ENCODE results near the gene ACTRT3.
"Not testable (repeated sequence)": the region's sequence is repeated elsewhere in the genome, so short reads cannot be mapped to it uniquely, and the experiment has no call there.

The ACTRT3 gene

DNA sequence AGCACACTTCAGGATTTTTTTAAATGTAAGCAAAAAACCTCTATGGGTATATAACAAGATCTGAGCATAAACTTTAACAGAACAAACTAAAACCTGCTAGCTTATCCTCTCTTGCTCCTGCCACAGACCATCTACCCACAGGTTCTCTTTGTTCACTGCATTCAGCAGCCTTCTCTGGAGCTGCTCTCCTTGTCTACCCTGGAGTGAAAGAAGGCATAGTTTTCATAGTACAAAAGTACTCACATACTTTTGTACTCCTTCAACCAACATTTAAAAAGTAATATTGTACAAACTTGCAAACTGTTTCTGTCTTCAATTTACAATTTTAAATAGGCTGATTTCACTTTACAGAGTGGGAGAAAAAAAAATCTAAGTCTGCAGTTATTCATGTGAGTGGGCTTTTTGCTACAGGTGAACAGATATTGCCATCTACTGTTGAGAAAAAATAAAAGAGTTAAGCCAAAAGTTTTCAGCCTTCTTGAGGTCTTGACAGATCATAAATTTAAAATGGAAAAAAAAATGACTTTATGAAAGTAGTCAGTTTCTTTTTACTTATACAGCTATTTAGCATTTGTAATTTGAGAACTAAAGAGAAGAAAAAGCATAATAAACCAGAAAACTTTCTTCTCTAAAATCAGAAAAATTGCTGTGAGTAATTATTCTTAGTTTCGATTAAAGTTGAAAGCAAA, 24.9 kb downstream of the ACTRT3 start:
- peak; percentile 6 for TF ChIP-seq CTCF (IDR thresholded peaks at IDR 0.05; ENCODE audit: low read depth, low read length)
- DNase-seq (ENCODE audit: extremely low read depth, low read depth): no peak

DNA sequence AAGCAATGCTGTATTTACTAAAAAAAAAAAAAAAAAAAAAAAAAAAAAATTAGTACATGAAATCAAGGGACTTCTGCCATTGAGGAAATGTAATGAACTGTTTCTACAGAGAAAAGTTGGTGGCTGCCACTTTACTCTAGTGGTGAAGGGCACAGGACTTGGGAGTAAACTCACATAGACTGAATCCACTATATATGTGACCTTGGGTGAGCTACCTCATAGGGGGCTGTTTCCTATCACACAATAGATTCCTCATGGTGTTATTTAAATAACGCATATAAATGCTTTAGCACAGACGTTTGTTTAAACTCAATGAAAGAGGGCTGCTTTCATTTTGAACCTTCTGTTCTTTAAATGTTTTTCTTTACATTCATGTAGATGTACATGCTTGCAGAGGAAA, 30.3 kb downstream of the ACTRT3 start:
- no peak for DNase-seq (ENCODE audit: extremely low read depth, low read depth)
- no peak for TF ChIP-seq CTCF (IDR thresholded peaks at IDR 0.05; ENCODE audit: low read depth, low read length)

DNA sequence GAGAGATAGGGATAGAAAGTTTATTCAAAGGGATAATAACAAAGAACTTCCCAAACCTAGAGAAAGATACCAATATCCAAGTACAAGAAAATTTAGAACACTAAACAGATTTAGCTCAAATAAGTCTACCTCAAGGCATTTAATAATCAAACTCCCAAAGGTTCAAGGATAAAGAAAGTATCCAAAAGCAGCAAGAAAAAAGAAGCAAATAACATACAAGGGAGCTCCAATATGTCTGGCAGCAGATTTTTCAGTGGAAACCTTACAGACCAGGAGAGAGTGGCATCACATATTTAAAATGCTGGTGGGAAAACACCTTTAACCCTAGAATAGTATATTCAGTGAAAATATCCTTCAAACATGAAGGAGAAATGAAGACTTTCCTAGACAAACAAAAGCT, 37.5 kb downstream of the ACTRT3 start:
- not testable (repeated sequence) for DNase-seq (ENCODE audit: extremely low read depth, low read depth)

DNA sequence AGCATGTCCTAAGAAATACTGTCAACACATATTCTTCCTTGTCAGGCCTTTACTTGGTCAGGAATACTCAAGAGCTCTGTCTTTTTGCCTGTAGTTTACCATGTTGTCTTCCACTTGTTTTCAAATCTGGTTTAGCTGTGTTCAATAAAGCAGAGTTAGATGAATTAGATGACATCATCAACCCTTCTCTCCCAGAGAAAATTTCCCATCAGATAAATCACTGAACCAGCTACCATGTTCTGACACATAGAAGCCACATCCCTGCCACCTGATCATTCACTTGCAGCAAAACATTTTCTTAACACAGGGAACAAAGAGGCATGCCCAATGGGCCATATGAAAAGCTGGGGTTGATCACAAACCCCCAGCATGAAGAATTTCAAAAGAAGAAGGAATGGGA, 46.6 kb downstream of the ACTRT3 start:
- TF ChIP-seq CTCF (IDR thresholded peaks at IDR 0.05; ENCODE audit: low read depth, low read length): no peak
- DNase-seq (ENCODE audit: extremely low read depth, low read depth): no peak

- DNase-seq (ENCODE audit: extremely low read depth, low read depth): not testable (repeated sequence)
Measured at GRCh38 chr3:169718415-169718814, 50.9 kb downstream of the ACTRT3 start.

All from AG09319 (cell line).